Caco-2 (cell line): ENCODE results near the gene SPTLC2. TPM values are rescaled to one million over a fixed set of nuclear protein-coding genes. Genes with fewer than 3 reads are reported as not detected.
A peak's percentile ranks its signal among the peaks of the same experiment; 100 is the strongest.
"Not testable (repeated sequence)": the region's sequence is repeated elsewhere in the genome, so short reads cannot be mapped to it uniquely, and the experiment has no call there.

Source experiments
- BruUV-seq: library from RNA; stranded (reverse); fragments of 400-500 nt; replicated peaks from 2 replicates; lab custom pipeline; 2021; lab: Mats Ljungman, UMichigan
- CTCF ChIA-PET: fragments of 300-600 bp; sonication (Branson Sonifier 250); formaldehyde crosslinking; loops from one replicate; lab custom pipeline; 2022; ENCODE audit warnings: antibody characterized with exemption; lab: Charles Lee
- POLR2A ChIA-PET: fragments of 300-600 bp; sonication (Branson Sonifier 250); formaldehyde crosslinking; loops from one replicate; lab custom pipeline; 2022; ENCODE audit warnings: antibody characterized with exemption; lab: Charles Lee
- DNase-seq, 2 experiments: peaks; one replicate each; pipeline versions ENCODE4 v3.0.0 to v3.0.0-alpha.2; 2020 to 2022
- H3K27me3 ChIP-seq: replicated peaks from 2 replicates; pipeline ENCODE4 v1.6.0; 2011; ENCODE audit warnings: low read length; ENCODE audit not compliant: control insufficient read depth, insufficient read depth
- H3K36me3 ChIP-seq: 2 replicates; pipeline ENCODE4 v1.5.1; 2011; ENCODE audit warnings: low read length; ENCODE audit not compliant: control insufficient read depth, insufficient read depth
- H3K4me1 ChIP-seq: fragments of 250-450 bp; sonication (Bioruptor Pico); 2 replicates; pipeline ENCODE4 v1.5.1; 2020; ENCODE audit warnings: mild to moderate bottlenecking
- H3K4me3 ChIP-seq: 2 replicates; pipeline ENCODE4 v1.5.1; 2011; ENCODE audit warnings: low read depth, mild to moderate bottlenecking, control low read depth, low read length
- H3K9me3 ChIP-seq: fragments of 250-450 bp; sonication (Bioruptor Pico); 2 replicates; pipeline ENCODE4 v1.5.1; 2020; ENCODE audit warnings: mild to moderate bottlenecking, moderate library complexity
- H3K27ac Mint-ChIP-seq: one replicate; pipeline ENCODE4 v1.8.0; 2022; ENCODE audit warnings: mixed read lengths; ENCODE audit not compliant: unreplicated experiment
- H3K27me3 Mint-ChIP-seq: one replicate; pipeline ENCODE4 v1.8.0; 2022; ENCODE audit warnings: mixed read lengths; ENCODE audit not compliant: insufficient read depth, unreplicated experiment
- H3K36me3 Mint-ChIP-seq: one replicate; pipeline ENCODE4 v1.8.0; 2022; ENCODE audit warnings: mild to moderate bottlenecking, mixed read lengths; ENCODE audit not compliant: insufficient read depth, unreplicated experiment
- H3K4me1 Mint-ChIP-seq: one replicate; pipeline ENCODE4 v1.8.0; 2022; ENCODE audit warnings: low read depth, mixed read lengths; ENCODE audit not compliant: unreplicated experiment
- H3K4me3 Mint-ChIP-seq: one replicate; pipeline ENCODE4 v1.8.0; 2022; ENCODE audit warnings: mild to moderate bottlenecking, moderate library complexity, mixed read lengths; ENCODE audit not compliant: unreplicated experiment
- H3K9me3 Mint-ChIP-seq: one replicate; pipeline ENCODE4 v1.8.0; 2022; ENCODE audit warnings: mixed read lengths; ENCODE audit not compliant: unreplicated experiment
- intact Hi-C: fragments of 100-400 bp; cut with micrococcal nuclease; formaldehyde crosslinking; loops from one replicate; pipeline ENCODE4 v1.10.0; 2022; ENCODE audit not compliant: unreplicated experiment
- total RNA-seq: library from RNA; stranded (reverse); gene quantifications from 2 replicates; pipeline ENCODE4 v1.2.3, GENCODE V29; 2022
- TF ChIP-seq, protein P1 (sequence below), 2 experiments: fragments of 200-600 bp in 1 of 2; IDR thresholded peaks; 1 replicate in 1 of 2; 2 replicates in 1 of 2; pipeline versions ENCODE4 v1.5.1 to v1.8.0; 2011 to 2022; ENCODE audit warnings: antibody characterized with exemption in 1 of 2, control low read depth in 1 of 2, inconsistent platforms in 1 of 2, low read depth in 1 of 2, low read length in 1 of 2, mild to moderate bottlenecking in 1 of 2, moderate library complexity in 1 of 2; ENCODE audit not compliant: insufficient read depth in 1 of 2, severe bottlenecking in 1 of 2, unreplicated experiment in 1 of 2

Gene SPTLC2
- total RNA-seq, 1 experiment from 2014 or later = 49.6 TPM

DNA sequence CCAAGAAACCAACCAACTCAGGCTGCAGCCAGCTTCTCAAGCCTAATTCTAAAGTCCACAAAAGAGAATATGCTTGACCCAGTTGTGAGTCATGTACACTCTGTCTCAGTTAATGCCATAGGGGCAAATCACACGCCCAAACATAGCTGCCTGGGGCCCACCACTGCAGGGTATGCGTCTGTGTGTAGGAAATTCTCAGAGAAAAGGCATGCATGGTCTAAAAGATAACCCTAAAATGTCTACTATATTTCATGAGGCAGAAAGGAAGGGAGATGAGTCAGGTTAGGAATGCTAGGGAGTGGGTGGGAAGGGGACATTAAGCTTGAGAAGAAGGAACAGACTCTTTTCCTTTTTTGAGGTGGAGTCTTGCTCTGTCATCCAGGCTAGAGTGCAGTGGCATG, 22.3 kb upstream of the SPTLC2 start:
- Histone ChIP-seq H3K36me3 (no peaks in the 10 kb centered on the region), H3K9me3 (peaks cover 22% of the 10 kb centered on the region; the same call in 1 of the 2 replicates), H3K4me3 (no peak overlapping the region), H3K27me3 (no peaks in the 10 kb centered on the region), H3K4me1 (peaks cover 16% of the 10 kb centered on the region; the same call in 1 of the 2 replicates)
- Mint-ChIP-seq H3K27me3 (no peaks in the 10 kb centered on the region), H3K4me3 (no peak overlapping the region), H3K27ac (peak overlapping the region; percentile 7), H3K4me1 (no peaks in the 10 kb centered on the region), H3K36me3 (no peaks in the 10 kb centered on the region), H3K9me3 (peaks cover 12% of the 10 kb centered on the region)
- POLR2A ChIA-PET = no interaction called here
- no peak for DNase-seq
- intact Hi-C loops = no loop called here
- TF ChIP-seq, protein P1, sequence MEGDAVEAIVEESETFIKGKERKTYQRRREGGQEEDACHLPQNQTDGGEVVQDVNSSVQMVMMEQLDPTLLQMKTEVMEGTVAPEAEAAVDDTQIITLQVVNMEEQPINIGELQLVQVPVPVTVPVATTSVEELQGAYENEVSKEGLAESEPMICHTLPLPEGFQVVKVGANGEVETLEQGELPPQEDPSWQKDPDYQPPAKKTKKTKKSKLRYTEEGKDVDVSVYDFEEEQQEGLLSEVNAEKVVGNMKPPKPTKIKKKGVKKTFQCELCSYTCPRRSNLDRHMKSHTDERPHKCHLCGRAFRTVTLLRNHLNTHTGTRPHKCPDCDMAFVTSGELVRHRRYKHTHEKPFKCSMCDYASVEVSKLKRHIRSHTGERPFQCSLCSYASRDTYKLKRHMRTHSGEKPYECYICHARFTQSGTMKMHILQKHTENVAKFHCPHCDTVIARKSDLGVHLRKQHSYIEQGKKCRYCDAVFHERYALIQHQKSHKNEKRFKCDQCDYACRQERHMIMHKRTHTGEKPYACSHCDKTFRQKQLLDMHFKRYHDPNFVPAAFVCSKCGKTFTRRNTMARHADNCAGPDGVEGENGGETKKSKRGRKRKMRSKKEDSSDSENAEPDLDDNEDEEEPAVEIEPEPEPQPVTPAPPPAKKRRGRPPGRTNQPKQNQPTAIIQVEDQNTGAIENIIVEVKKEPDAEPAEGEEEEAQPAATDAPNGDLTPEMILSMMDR (IDR thresholded peaks at IDR 0.05; ENCODE audit: insufficient read depth in 1 of 2, low read depth in 1 of 2, low read length in 1 of 2, severe bottlenecking in 1 of 2, unreplicated experiment in 1 of 2) = no peak
- no TSS peak for BruUV-seq
- CTCF ChIA-PET = no interaction called here

DNA sequence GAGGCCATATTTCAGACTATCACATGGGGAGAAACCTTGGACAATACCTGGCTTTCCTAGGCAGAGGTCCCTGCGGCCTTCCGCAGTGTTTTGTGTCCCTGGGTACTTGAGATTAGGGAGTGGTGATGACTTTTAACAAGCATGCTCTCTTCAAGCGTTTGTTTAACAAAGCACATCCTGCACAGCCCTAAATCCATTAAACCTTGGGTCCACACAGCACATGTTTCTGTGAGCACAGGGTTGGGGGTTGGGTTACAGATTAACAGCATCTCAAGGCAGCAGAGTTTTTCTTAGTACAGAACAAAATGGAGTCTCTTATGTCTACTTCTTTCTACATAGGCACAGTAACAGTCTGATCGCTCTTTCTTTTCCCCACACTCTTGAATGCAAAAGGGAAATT, 19.4 kb upstream of the SPTLC2 start:
- H3K27me3 ChIP-seq, H3K4me1 Mint-ChIP-seq, POLR2A ChIA-PET, intact Hi-C loops, H3K4me3 Mint-ChIP-seq, H3K36me3 Mint-ChIP-seq, H3K27ac Mint-ChIP-seq, H3K36me3 ChIP-seq, CTCF ChIA-PET, H3K27me3 Mint-ChIP-seq, BruUV-seq, H3K4me3 ChIP-seq: not testable (repeated sequence)
- Histone ChIP-seq H3K4me1 (peaks cover 16% of the 10 kb centered on the region; the same call in 1 of the 2 replicates), H3K9me3 (peaks cover 35% of the 10 kb centered on the region)
- peak; percentile 30 to 42 for DNase-seq
- H3K9me3 Mint-ChIP-seq = peaks cover 21% of the 10 kb centered on the region

DNA sequence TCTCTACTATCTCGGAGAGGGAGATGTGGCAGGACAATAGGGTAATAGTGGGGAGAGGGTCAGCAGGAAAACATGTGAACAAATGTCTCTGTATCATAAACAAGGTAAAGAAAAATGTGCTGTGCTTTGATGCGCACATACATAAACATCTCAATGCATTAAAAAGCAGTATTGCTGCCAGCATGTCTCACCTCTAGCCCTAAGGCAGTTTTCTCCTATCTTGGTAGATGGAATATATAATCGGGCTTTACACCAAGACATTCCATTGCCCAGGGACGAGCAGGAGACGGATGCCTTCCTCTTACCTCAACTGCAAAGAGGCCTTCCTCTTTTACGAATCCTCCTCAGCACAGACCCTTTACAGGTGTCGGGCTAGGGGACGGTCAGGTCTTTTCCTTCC, 19.0 kb upstream of the SPTLC2 start:
- H3K4me3 Mint-ChIP-seq, H3K27me3 ChIP-seq, H3K27me3 Mint-ChIP-seq, H3K36me3 ChIP-seq, BruUV-seq, H3K27ac Mint-ChIP-seq, CTCF ChIA-PET, H3K4me3 ChIP-seq, H3K4me1 Mint-ChIP-seq, POLR2A ChIA-PET, intact Hi-C loops, H3K36me3 Mint-ChIP-seq, DNase-seq: not testable (repeated sequence)
- peaks cover 35% of the 10 kb centered on the region for H3K9me3 ChIP-seq
- H3K4me1 ChIP-seq = peaks cover 16% of the 10 kb centered on the region; the same call in 1 of the 2 replicates
- peaks cover 21% of the 10 kb centered on the region for H3K9me3 Mint-ChIP-seq

DNA sequence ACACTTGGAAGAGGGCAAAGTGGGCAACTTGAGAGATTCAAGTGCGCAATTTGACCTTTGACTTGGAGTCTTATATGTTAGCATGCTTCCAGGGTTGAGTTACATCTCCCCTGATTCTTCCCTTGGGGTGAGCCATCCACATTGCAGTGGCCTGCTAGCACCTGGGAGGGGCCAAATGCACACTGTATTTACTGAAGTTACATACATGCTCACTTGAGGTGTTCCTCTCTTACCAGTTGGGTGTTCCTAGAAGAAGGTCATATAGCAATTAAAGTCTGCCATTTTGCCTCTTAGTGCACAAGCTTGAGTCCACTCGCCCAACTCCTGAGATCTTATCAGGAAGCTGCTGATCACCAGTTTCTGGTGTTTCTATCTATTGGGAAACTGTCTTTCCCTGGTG, 13.7 kb upstream of the SPTLC2 start:
- POLR2A ChIA-PET = no interaction called here
- Mint-ChIP-seq H3K36me3 (no peaks in the 10 kb centered on the region), H3K4me1 (no peaks in the 10 kb centered on the region), H3K27me3 (no peaks in the 10 kb centered on the region), H3K4me3 (no peak overlapping the region), H3K27ac (no peak overlapping the region), H3K9me3 (peaks cover 27% of the 10 kb centered on the region)
- Histone ChIP-seq H3K27me3 (no peaks in the 10 kb centered on the region), H3K36me3 (no peaks in the 10 kb centered on the region), H3K9me3 (peaks cover 25% of the 10 kb centered on the region), H3K4me3 (no peak overlapping the region), H3K4me1 (no peaks in the 10 kb centered on the region)
- CTCF ChIA-PET = no interaction called here
- BruUV-seq = no TSS peak
- TF ChIP-seq, protein P1 (IDR thresholded peaks at IDR 0.05; ENCODE audit: insufficient read depth in 1 of 2, low read depth in 1 of 2, low read length in 1 of 2, severe bottlenecking in 1 of 2, unreplicated experiment in 1 of 2) = no peak
- intact Hi-C loops = no loop called here
- no peak for DNase-seq
